RWPE1 (cell line): ENCODE measurements around the gene CUEDC1.

Experiments
- CTCF ChIA-PET: fragments of 350-600 bp; sonication (Branson Sonifier 250); formaldehyde crosslinking; extraction: SDS; loops from one replicate; lab custom pipeline; 2021; lab: Yijun Ruan, JAX
- POLR2A ChIA-PET: fragments of 400-600 bp; formaldehyde crosslinking; extraction: SDS; loops from one replicate; lab custom pipeline; 2020; ENCODE audit warnings: antibody characterized with exemption; ENCODE audit not compliant: low non-redundant PET; lab: Yijun Ruan, JAX
- DNase-seq: peaks from one replicate; pipeline ENCODE4 v3.0.0; 2012; ENCODE audit warnings: low spot score
- H3K27ac ChIP-seq: fragments of 450-650 bp; 2 replicates; pipeline ENCODE4 v1.5.1; 2017
- TF ChIP-seq, protein P1 (sequence below): fragments of 450-650 bp; conservative IDR thresholded peaks from 2 replicates; pipeline ENCODE4 v1.5.1; 2017; ENCODE audit warnings: low read depth, mild to moderate bottlenecking

CUEDC1 gene

DNA sequence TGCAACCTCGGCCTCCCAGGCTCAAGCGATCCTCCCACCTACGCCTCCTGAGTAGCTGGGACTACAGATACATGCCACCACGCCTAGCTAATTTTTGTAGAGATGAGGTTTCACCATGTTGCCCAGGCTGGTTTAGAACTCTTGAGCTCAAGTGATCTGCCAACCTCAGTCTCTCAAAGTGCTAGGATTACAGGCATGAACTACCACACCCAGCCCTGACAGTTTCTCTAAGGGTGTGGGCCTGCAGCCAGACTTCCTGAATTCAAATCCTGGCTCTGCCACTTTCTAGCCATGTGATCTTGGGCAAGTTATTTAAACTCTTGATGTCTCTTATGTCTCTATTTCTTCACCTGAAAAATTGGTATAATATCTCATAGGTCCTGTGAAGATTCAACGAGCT is 5.6 kb downstream of the CUEDC1 start:
- H3K27ac ChIP-seq, result peak overlapping the region; percentile 98
- TF ChIP-seq, protein P1, sequence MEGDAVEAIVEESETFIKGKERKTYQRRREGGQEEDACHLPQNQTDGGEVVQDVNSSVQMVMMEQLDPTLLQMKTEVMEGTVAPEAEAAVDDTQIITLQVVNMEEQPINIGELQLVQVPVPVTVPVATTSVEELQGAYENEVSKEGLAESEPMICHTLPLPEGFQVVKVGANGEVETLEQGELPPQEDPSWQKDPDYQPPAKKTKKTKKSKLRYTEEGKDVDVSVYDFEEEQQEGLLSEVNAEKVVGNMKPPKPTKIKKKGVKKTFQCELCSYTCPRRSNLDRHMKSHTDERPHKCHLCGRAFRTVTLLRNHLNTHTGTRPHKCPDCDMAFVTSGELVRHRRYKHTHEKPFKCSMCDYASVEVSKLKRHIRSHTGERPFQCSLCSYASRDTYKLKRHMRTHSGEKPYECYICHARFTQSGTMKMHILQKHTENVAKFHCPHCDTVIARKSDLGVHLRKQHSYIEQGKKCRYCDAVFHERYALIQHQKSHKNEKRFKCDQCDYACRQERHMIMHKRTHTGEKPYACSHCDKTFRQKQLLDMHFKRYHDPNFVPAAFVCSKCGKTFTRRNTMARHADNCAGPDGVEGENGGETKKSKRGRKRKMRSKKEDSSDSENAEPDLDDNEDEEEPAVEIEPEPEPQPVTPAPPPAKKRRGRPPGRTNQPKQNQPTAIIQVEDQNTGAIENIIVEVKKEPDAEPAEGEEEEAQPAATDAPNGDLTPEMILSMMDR, result no peak
- DNase-seq, result no peak
- POLR2A ChIA-PET, result no interaction called here
- CTCF ChIA-PET, result interaction anchor here (0.6 to 1.1 kb wide), 2 partner anchors 41 to 45 kb away, joined by 3 read pairs; no protein-coding TSS in a partner anchor

DNA sequence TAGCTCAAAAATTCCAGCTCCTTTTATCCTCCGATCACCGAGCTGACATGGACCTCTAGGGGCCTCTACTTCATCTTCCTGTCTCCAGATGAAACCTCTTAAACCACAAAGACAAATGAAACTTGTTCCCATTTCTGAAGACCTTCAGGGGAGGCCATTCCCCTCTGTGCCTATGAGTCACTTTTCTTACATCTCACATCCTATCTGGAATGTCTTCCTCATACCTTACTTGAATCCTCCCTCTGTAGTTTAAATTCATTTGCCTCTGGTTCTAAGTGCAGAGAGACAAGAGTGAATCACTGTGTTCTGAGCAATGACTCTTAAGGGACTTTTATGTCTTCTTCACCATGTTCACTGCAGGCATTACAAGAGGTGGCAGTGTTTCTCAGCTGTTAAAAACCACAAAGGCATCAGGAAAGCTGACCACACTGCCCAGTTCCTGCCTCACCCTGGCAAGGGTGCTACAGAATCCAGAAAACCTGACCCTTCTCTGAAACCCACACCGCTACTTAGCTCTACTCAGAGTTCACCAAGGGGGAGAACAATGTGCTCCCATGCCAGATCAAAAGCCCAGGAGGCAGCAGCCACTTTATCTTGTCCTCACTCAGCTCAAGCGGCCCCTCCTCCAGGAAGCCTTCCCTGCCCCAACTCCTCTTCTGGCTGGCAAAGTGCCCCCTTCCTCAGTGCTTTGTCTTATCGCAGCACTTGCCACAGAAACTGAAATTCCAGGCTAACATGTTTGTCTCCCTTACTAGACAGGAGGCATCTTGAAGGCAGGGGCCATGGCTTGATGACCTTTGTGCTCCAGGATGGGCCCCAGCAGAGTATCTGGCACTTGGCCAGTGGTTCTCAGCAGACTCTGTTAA is 6.4 kb downstream of the CUEDC1 start:
- POLR2A ChIA-PET, result interaction anchor here (0.6 kb wide), 1 partner anchor 40 kb away, joined by 3 read pairs; the partner anchor contains the start of gene VEZF1
- DNase-seq, result peak; percentile 97
- TF ChIP-seq, protein P1, result no peak

DNA sequence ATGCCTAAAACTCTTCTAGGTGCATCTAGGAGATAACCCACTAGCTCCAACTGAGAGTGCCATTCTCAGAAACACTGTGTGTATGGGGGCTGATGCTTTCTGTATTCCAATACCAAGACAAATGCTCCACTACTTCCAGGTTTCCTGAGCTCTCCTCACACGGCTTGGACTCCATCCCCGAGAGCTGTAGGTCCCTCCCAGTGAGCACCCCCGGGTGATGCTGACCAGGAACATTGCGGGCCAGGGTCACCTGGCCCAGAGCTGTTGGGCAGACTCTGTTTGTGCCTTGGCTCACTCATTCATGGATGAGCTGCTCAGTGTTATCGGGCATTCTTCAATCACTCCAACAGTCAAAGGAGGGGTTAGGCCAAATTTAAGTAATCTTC is 7.0 kb downstream of the CUEDC1 start:
- DNase-seq, result no peak
- TF ChIP-seq, protein P1, result no peak
- peak overlapping the region; percentile 98 for H3K27ac ChIP-seq
- ChIA-PET CTCF (interaction anchor here (0.6 to 1.4 kb wide), 3 partner anchors 39 to 107 kb away, joined by 3 read pairs; no protein-coding TSS in a partner anchor), POLR2A (interaction anchor here (0.6 kb wide), 1 partner anchor 40 kb away, joined by 3 read pairs; the partner anchor contains the start of gene VEZF1)

More for the DNA sequence above, 6.4 kb downstream of the CUEDC1 start:
- H3K27ac ChIP-seq, result peak overlapping the region; percentile 98
- CTCF ChIA-PET, result interaction anchor here (0.6 to 1.4 kb wide), 5 partner anchors 38 to 108 kb away, joined by 3 read pairs; no protein-coding TSS in a partner anchor

DNA sequence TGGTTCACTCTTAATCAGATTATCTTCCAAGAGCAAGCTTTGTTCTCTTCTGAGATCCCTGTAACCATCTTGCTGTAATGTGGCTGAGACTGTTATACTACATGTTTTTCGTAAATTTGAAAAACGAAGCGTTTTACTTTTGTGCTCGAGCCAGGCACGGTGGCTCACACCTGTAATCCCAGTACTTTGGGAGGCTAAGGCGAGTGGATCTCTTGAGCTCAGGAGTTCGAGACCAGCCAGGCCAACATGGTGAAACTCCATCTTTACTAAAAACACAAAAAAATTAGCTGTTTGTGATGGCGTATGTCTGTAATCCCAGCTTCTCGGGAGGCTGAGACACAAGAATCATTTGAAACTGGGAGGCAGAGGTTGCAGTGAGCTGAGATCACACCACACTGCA is 7.8 kb downstream of the CUEDC1 start:
- TF ChIP-seq, protein P1, result no peak
- H3K27ac ChIP-seq, result peak overlapping the region; percentile 91
- ChIA-PET CTCF (interaction anchor here (0.6 to 1.5 kb wide), 3 partner anchors 72 to 90 kb away, joined by 3 to 5 read pairs (median 4); no protein-coding TSS in a partner anchor), POLR2A (interaction anchor here (0.6 kb wide), 2 partner anchors 17 to 1140 kb away, joined by 3 to 6 read pairs; no protein-coding TSS in a partner anchor)
- no peak for DNase-seq

DNA sequence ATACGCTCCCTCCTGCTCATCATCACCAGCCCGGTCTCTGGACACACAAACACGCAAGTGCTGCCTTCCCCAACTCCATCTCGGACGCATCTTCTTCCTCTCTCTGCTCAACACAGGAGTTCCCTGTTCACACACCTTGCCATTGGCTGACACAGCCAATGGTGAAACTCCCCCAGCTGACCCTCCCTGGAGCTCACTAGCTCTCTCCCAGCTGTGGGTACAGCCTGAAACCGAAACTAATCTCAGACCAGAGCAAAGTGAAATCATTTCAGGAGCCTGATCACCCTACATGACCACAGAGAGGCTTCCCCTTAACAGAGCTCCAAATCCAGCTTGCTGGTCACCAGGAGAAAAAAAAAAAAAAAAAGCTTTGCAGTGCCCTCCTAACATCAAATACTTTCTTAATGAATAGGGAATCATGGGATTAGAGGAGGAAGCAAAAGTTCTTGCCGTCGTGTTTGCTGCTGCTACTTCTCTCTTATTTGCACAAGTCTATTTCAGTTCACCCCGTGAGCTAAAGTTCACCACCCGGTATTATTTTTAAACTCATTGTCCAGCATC is 8.3 kb downstream of the CUEDC1 start:
- ChIA-PET POLR2A (interaction anchor here (0.6 kb wide), 2 partner anchors 16 to 1139 kb away, joined by 3 to 6 read pairs; no protein-coding TSS in a partner anchor), CTCF (interaction anchor here (0.6 to 1.5 kb wide), 6 partner anchors 34 to 89 kb away, joined by 3 to 5 read pairs (median 3); partner anchors contain the start of gene SRSF1)
- H3K27ac ChIP-seq, result peak overlapping the region; percentile 91
- TF ChIP-seq, protein P1, result no peak
- peak; percentile 80 for DNase-seq
